ENCODE results near the gene C10orf67.

The C10orf67 gene

DNA sequence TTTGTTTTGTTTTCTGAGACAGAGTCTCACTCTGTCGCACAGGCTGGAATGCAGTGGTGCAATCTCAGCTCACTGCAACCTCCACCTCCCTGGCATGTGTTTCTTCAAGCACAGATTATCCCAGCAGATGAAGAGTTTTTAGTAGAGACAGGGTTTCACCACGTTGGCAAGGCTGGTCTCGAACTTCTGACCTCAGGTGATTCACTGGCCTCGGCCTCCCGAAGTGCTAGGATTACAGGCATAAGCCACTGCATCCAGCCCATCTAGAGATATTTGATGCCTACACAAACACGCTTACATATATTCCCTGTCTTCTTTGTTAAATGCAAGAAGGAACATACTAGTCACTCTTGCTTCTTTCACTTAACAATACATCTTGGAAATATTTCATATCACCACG lies 158.4 kb downstream of the C10orf67 start:
- DNase-seq (ENCODE audit: low spot score) (no peak), ATAC-seq (ENCODE audit: low read depth) (no peak)
- Histone ChIP-seq H3K4me1 (ENCODE audit: insufficient read depth, poor library complexity, severe bottlenecking) (no peaks in the 10 kb centered on the region), H3K9me3 (ENCODE audit: severe bottlenecking) (no peaks in the 10 kb centered on the region), H3K4me3 (ENCODE audit: severe bottlenecking) (no peak overlapping the region), H3K27me3 (ENCODE audit: insufficient read depth, poor library complexity, severe bottlenecking) (peaks cover 59% of the 10 kb centered on the region), H3K36me3 (ENCODE audit: low read depth) (no peaks in the 10 kb centered on the region), H3K27ac (ENCODE audit: poor library complexity, severe bottlenecking) (no peak overlapping the region)
- TF ChIP-seq, protein P1, sequence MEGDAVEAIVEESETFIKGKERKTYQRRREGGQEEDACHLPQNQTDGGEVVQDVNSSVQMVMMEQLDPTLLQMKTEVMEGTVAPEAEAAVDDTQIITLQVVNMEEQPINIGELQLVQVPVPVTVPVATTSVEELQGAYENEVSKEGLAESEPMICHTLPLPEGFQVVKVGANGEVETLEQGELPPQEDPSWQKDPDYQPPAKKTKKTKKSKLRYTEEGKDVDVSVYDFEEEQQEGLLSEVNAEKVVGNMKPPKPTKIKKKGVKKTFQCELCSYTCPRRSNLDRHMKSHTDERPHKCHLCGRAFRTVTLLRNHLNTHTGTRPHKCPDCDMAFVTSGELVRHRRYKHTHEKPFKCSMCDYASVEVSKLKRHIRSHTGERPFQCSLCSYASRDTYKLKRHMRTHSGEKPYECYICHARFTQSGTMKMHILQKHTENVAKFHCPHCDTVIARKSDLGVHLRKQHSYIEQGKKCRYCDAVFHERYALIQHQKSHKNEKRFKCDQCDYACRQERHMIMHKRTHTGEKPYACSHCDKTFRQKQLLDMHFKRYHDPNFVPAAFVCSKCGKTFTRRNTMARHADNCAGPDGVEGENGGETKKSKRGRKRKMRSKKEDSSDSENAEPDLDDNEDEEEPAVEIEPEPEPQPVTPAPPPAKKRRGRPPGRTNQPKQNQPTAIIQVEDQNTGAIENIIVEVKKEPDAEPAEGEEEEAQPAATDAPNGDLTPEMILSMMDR (IDR thresholded peaks at IDR 0.05; ENCODE audit: poor library complexity, severe bottlenecking) = no peak

DNA sequence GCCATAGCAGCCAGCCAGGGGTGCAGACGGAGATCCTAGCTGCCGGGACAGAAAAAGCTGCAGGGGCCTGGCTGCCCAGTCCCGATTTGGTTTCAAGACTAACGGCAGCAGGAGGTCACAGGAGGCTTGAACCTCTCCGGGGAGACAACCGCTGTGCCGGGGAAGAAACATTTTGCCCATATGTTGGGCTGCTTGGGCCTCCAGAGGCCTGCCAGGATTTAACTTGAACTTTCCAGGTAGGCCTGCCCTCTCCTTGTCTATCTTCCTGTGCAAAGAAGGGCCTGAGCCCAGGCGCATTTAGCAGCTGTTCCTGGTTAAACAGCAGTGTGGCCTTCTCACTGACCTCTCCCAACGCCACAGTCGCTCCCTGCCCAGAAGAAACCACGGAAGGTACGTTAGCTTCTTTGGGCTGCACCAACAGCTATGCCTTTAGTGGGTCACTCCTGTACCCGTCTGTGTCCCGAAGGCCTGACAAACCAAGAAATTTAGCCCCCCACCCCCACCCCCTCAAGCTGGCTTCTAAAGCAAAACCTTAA lies 169.6 kb downstream of the C10orf67 start:
- no peak overlapping the region for H3K4me3 ChIP-seq (ENCODE audit: severe bottlenecking)
- no peak for ATAC-seq (ENCODE audit: low read depth)
- H3K36me3 ChIP-seq (ENCODE audit: low read depth) = no peaks in the 10 kb centered on the region
- H3K4me1 ChIP-seq (ENCODE audit: insufficient read depth, poor library complexity, severe bottlenecking) = no peaks in the 10 kb centered on the region
- H3K9me3 ChIP-seq (ENCODE audit: severe bottlenecking) = no peaks in the 10 kb centered on the region
- no peak for DNase-seq (ENCODE audit: low spot score)
- H3K27me3 ChIP-seq (ENCODE audit: insufficient read depth, poor library complexity, severe bottlenecking) = peaks cover 73% of the 10 kb centered on the region
- H3K27ac ChIP-seq (ENCODE audit: poor library complexity, severe bottlenecking) = no peak overlapping the region
- TF ChIP-seq, protein P1 (IDR thresholded peaks at IDR 0.05; ENCODE audit: poor library complexity, severe bottlenecking) = no peak

DNA sequence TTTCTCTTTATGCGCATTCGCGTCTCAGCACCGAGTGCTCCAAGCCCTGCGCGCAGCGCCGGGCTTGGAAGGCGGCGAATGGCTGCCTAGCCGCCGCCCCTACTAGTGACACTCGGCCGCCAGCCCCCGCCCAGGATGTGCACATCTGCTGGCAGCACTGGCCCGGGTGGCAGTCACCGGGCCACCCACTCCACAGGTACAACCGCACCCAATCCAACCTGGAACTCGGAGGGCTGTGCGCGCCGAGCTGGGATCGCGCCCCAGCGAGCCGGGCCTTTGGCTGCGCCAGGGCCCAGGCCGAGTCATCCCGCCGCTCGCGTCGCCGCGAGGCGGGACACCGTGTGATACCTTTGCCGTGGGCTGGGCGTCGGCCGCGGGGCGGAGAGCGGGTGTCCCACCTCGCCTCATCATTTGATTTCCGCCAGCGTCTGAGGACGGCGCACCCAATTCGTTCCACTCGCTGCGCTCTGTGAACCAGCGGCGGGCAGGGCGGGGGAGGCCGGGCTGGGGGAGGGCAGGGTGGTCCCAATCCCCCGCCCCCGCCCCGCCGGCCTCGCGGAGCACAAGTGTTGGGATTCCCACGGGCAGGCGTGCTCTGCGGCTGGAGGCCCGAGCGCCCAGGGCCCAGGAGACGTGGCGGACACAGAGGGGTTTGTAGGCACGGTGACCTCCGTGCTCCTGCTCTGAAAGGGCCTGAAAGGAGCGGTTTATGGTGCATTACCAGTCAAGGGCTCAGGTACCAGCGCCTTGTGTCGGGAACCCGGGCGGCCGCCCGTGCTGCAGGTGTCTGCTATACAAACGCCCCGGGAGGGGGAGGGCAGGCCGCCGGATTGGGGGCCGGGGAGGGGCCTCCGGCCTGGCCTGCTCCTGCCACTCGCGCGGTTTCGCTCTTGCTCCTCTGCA lies 170.3 kb downstream of the C10orf67 start:
- no peak overlapping the region for H3K4me3 ChIP-seq (ENCODE audit: severe bottlenecking)
- no peak overlapping the region for H3K27ac ChIP-seq (ENCODE audit: poor library complexity, severe bottlenecking)
- no peak for ATAC-seq (ENCODE audit: low read depth)
- H3K4me1 ChIP-seq (ENCODE audit: insufficient read depth, poor library complexity, severe bottlenecking) = no peaks in the 10 kb centered on the region
- no peak for DNase-seq (ENCODE audit: low spot score)
- no peaks in the 10 kb centered on the region for H3K9me3 ChIP-seq (ENCODE audit: severe bottlenecking)
- peaks cover 73% of the 10 kb centered on the region for H3K27me3 ChIP-seq (ENCODE audit: insufficient read depth, poor library complexity, severe bottlenecking)
- TF ChIP-seq, protein P1 (IDR thresholded peaks at IDR 0.05; ENCODE audit: poor library complexity, severe bottlenecking) = no peak
- H3K36me3 ChIP-seq (ENCODE audit: low read depth) = no peaks in the 10 kb centered on the region

DNA sequence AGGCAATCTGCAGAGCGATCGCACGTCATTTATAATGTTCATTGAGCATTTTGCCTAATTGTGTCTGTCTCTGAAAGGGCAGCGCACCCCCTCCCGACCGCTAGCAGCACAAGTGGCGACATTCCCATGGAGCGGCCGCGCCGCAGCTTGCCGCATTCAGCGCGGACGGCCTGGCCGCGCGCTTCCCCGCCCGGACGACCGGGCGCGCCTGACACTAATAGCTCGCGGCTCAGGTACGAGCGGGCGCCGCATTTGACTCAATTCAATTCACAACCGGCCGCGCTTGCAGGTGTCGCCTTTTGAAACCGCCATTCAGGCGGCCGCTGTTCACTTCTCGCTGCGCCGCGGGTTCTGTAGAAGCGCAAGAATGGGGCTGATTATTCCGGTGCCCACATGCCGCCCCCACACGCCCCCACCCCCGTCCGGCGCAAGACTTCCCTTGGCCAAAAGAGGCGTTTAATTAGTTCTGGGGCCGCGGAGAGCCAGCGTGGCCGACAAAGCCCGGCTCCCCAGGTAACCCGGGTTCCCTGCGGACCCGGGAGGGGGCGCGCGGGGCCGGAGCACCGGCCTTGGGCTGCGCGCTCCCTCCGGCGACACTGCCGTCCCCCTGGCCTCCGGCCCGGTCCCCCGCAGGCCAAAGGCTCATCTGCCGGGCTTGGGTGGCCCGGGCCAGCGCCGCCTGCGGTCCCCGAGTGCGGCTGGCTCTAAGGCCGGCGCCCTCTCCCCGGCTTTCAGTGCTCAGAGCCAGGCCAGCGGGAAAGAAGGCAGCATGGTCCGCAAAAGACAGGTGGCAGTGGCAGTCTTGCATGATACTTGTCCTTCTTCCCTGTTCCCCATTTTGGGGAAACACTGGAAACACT lies 171.2 kb downstream of the C10orf67 start:
- DNase-seq (ENCODE audit: low spot score) (no peak), ATAC-seq (ENCODE audit: low read depth) (0 out of 3 replicates have a peak, but pooled peaks have one; percentile 19)
- H3K27ac ChIP-seq (ENCODE audit: poor library complexity, severe bottlenecking) = no peak overlapping the region
- peaks cover 73% of the 10 kb centered on the region for H3K27me3 ChIP-seq (ENCODE audit: insufficient read depth, poor library complexity, severe bottlenecking)
- H3K9me3 ChIP-seq (ENCODE audit: severe bottlenecking) = no peaks in the 10 kb centered on the region
- TF ChIP-seq, protein P1 (IDR thresholded peaks at IDR 0.05; ENCODE audit: poor library complexity, severe bottlenecking) = no peak
- no peaks in the 10 kb centered on the region for H3K4me1 ChIP-seq (ENCODE audit: insufficient read depth, poor library complexity, severe bottlenecking)
- H3K4me3 ChIP-seq (ENCODE audit: severe bottlenecking) = no peak overlapping the region
- H3K36me3 ChIP-seq (ENCODE audit: low read depth) = no peaks in the 10 kb centered on the region

All from RWPE2 (cell line).